ENCODE data around the gene SLC25A33. TPM values are rescaled to one million over a fixed set of nuclear protein-coding genes. Genes with fewer than 3 reads are reported as not detected.
"Not testable (repeated sequence)": the region's sequence is repeated elsewhere in the genome, so short reads cannot be mapped to it uniquely, and the experiment has no call there.

The SLC25A33 gene
- total RNA-seq, 1 experiment from 2014 or later, result 15.2 TPM

DNA sequence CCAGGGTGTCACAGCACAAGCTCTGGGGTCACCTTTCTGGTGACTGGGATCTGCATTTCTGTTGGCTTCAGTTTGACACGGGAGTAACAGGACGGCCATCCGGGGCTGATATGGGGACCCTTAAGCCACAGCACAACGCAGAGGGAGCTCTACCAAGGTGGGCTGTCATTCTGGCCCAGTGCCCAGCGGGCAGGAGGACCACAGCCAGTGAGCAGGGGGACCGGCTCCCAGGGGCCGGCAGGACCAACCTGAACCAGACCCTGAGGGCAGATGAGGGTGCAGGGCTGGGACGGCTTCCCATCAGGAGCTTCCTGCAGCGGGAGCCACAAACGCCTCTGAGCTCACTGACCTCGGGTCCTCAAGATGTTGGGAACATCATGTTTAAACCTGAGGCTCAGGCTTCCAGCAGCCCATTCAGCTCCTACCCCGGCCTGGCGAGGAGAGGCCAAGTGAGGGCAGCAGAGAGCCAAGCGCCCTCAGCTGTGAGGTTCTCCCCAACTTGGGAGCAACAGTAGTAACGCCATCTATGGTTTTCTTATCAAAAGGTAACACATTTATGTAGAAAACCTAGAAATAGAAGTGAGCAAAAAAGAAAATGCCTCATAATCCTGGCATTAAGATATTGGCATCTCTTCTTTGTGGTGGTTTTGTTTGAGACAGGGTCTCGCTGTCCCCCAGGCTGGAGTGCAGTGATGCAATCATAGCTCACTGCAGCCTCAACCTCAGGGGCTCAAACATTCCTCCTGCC is 76.2 kb downstream of the SLC25A33 start:
- Histone ChIP-seq H3K27me3 (replicated peaks) (no peaks in the 10 kb centered on the region), H3K4me3 (no peak overlapping the region), H3K27ac (no peak overlapping the region), H3K4me1 (replicated peaks) (no peaks in the 10 kb centered on the region), H3K36me3 (peaks cover 20% of the 10 kb centered on the region), H3K9me3 (replicated peaks) (no peaks in the 10 kb centered on the region)
- peak in 1 of 2 experiments; percentile 26 for DNase-seq (ENCODE audit: low read depth in 1 of 2, low spot score in 2 of 2)

DNA sequence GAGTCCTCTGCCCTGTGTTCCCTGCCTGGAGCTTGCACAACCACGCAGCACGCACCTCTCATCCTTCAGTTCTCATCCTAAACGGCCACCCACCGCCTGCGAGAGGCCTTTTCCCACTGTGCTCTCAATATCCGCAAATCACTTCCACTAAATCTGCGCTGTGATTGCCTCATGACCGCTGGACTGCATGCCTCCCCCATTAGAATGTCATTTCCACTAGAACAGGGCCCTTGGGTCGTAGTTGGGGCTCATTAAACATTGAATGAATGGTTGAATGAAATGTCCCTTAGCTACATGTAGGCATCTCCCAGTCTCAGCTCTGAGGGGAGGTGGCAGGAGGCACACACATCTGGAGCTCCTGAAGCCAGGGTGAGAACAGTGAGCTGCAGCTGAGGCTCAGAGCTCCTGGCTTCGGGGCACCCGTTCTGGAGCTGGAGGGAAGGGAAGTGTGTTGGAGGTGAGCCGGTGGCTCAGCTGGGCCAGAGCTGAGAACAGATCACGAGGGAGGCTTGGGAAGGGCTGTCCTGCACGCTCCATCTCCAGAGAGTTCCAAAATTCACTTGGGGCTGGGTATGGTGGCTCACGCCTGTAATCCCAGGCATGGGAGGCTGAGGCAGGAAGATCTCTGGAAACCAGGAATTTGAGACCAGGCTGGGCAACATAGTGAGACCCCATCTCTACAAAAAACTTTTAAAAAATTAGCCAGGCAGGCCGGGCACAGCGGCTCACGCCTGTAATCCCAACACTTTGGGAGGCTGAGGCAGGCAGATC is 79.8 kb downstream of the SLC25A33 start:
- Histone ChIP-seq H3K4me1 (replicated peaks) (no peaks in the 10 kb centered on the region), H3K27me3 (replicated peaks) (no peaks in the 10 kb centered on the region), H3K36me3 (no peaks in the 10 kb centered on the region), H3K4me3 (no peak overlapping the region), H3K27ac (no peak overlapping the region), H3K9me3 (replicated peaks) (no peaks in the 10 kb centered on the region)
- DNase-seq (ENCODE audit: low read depth in 1 of 2, low spot score in 2 of 2), result no peak

DNA sequence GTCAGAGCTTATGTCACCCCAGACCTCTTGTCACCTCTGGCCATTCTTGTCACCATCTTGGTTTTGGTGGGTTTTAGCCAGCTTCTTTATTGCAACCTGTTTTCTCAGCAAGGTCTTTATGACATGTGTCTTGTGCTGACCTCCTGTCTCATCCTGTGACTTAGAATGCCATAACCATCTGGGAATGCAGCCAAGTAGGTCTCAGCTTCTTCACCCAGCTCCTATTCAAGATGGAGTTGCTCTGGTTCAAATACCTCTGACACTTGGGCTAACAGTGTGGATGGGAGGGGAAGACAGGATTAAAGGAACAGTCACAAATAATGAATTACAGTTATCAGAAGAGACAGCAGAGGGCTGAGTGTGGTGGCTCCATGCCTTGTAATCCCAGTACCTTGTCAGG is 81.8 kb downstream of the SLC25A33 start:
- Histone ChIP-seq H3K27ac (no peak overlapping the region), H3K4me3 (no peak overlapping the region), H3K4me1 (replicated peaks) (peaks cover 4% of the 10 kb centered on the region), H3K9me3 (replicated peaks) (no peaks in the 10 kb centered on the region), H3K27me3 (replicated peaks) (no peaks in the 10 kb centered on the region), H3K36me3 (no peaks in the 10 kb centered on the region)
- DNase-seq (ENCODE audit: low read depth in 1 of 2, low spot score in 2 of 2), result no peak

DNA sequence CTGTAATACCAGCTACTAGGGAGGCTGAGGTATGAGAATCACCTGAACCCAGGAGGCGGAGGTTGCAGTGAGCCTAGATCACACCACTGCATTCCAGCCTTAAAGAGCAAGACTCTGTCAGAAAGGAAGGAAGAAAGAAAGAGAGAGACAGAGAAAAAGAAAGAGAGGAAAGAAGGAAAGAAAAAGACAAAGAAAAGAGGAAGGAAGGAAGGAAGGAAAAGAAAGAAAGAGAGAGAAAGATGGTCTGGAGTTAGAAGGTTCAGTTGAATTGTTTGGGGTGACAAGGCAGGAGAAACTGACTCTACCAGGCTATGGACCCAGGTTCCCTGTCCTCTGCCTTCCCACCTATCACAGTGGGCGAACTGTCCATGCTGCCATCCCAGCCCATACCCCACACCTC is 84.8 kb downstream of the SLC25A33 start:
- Histone ChIP-seq H3K9me3 (replicated peaks) (no peaks in the 10 kb centered on the region), H3K27ac (no peak overlapping the region), H3K36me3 (no peaks in the 10 kb centered on the region), H3K27me3 (replicated peaks) (no peaks in the 10 kb centered on the region), H3K4me3 (no peak overlapping the region), H3K4me1 (replicated peaks) (peaks cover 14% of the 10 kb centered on the region)
- no peak for DNase-seq (ENCODE audit: low read depth in 1 of 2, low spot score in 2 of 2)

DNA sequence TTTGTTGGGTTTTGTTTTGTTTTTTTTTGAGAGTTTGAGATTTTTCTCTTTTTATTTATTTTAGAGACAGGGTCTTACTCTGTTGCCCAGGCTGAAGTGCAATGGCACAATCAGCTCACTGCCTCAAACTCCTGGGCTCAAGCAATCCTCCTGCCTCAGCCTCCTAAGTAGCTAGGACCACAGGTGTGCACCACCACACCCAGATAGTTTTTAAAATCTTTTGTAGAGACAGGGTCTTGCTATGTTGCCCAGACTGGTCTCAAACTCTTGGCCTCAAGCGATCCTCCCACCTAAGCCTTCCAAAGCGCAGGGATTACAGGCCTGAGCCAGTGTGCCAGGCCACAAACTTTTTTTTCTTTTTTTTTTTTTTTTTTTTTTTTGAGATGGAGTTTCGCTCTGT is 85.8 kb downstream of the SLC25A33 start:
- DNase-seq (ENCODE audit: low read depth in 1 of 2, low spot score in 2 of 2); H3K4me3 ChIP-seq; H3K9me3 ChIP-seq (replicated peaks); H3K27me3 ChIP-seq (replicated peaks); H3K36me3 ChIP-seq; H3K27ac ChIP-seq: not testable (repeated sequence)
- peaks cover 14% of the 10 kb centered on the region for H3K4me1 ChIP-seq (replicated peaks)

DNA sequence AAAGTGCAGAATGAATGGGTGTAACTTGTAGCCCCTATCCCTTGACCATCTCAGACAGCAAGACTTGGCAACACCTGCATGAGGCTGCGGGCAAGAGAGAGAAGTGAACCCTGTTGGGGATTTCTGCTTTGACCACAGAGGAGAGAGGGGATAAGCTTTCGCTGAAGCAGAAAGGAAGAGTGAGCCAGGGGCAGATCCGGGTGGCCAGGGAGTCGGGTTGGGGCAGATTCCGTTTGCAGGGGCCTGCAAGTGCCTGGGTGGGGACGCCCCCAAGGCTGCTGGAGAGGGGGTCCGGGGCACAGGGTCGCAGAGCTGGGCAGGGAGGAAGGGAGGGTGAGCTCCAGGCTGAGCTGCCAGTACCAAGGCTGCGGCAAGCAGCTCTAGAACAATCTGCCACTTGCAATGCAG is 86.9 kb downstream of the SLC25A33 start:
- no peaks in the 10 kb centered on the region for H3K9me3 ChIP-seq (replicated peaks)
- no peak for DNase-seq (ENCODE audit: low read depth in 1 of 2, low spot score in 2 of 2)
- H3K27me3 ChIP-seq (replicated peaks), result no peaks in the 10 kb centered on the region
- H3K4me3 ChIP-seq, result no peak overlapping the region
- H3K4me1 ChIP-seq (replicated peaks), result peaks cover 14% of the 10 kb centered on the region
- no peak overlapping the region for H3K27ac ChIP-seq
- H3K36me3 ChIP-seq, result no peaks in the 10 kb centered on the region

DNA sequence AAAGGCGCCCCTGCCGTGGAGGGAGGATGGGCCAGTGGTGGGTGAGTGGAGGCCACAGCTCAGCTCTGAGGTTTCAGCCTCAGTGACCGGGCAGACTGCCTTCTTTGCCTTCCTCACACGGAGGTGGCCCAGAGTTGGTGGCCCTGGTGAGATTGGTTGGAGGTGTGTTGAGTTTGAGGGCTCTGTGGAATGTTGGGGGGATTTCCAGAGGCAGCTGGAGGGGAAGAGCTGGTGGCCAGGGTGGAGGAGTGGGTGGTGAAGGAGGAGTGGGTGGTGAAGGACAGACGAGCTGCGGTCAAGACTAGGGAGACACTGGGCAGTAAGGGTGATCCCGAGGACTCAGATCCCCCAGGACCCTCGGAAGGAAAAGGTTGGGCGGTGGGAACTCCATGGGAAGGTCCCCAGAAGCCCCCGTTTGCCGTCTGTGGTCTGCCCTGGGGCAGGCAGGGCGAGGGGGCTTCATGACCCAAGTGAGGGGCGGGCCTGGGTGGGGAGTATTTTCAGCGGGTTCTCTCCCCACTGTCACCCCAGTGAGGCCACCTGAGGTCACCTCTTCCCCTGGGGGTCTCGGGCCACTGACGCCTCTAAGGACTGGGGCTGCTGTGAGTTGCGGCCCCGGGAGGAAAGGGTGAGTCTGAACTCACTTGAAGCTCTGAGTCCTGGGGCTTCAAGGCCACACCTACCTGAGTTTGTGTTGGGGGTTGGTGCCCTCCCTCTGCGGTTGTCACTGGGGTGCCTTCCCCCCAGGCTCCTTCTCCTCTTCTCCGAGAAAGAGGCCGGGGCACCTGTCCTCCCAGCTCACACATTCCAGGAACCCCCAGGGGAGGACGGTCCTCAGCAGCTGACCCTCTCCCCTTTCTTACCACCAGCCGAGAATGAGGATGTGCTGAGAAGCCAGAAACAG is 89.5 kb downstream of the SLC25A33 start:
- no peaks in the 10 kb centered on the region for H3K36me3 ChIP-seq
- H3K4me1 ChIP-seq (replicated peaks), result peaks cover 14% of the 10 kb centered on the region
- H3K4me3 ChIP-seq, result no peak overlapping the region
- no peaks in the 10 kb centered on the region; the same call in 1 of the 2 replicates for H3K9me3 ChIP-seq (replicated peaks)
- no peaks in the 10 kb centered on the region for H3K27me3 ChIP-seq (replicated peaks)
- H3K27ac ChIP-seq, result no peak overlapping the region
- no peak for DNase-seq (ENCODE audit: low read depth in 1 of 2, low spot score in 2 of 2)

DNA sequence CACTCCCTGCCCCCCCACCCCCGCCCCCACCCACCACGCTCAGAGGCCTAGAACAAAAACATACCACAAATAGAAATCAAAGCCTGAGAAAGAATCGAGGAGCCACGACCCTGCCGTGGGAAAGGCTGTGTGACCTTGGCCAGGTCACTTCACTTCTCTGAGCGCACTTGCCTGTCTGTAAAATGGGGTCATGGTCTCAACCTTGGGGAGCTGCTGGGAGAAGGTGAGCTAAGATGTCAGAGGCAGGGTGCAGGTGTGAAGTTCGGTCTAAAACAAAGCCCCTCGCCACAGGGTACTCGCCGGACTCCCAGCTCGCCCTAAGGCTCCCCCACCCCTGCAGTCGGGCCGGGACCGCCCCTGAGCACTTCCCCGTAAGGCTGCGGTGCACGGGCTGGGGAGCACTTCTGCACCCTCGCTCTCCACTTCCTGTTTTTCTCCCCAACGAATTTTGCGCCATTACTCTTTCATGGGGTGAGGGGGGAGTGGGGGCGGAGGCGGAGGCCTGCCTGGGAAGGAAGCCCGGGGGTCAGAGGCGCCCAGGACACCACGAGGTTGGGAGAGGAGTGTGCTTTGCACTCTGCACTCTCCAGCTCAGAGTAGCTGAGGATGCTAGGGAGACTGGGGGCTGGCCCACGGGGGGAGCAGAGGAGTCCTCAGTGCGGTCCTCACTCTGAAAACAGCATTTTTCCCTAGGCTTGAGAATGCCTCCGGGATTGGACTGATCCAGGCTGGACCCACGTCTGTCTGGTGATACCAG is 90.4 kb downstream of the SLC25A33 start:
- no peak for DNase-seq (ENCODE audit: low read depth in 1 of 2, low spot score in 2 of 2)
- Histone ChIP-seq H3K27ac (no peak overlapping the region), H3K9me3 (replicated peaks) (no peaks in the 10 kb centered on the region; the same call in 1 of the 2 replicates), H3K4me3 (no peak overlapping the region), H3K4me1 (replicated peaks) (peaks cover 14% of the 10 kb centered on the region), H3K36me3 (no peaks in the 10 kb centered on the region), H3K27me3 (replicated peaks) (no peaks in the 10 kb centered on the region)

DNA sequence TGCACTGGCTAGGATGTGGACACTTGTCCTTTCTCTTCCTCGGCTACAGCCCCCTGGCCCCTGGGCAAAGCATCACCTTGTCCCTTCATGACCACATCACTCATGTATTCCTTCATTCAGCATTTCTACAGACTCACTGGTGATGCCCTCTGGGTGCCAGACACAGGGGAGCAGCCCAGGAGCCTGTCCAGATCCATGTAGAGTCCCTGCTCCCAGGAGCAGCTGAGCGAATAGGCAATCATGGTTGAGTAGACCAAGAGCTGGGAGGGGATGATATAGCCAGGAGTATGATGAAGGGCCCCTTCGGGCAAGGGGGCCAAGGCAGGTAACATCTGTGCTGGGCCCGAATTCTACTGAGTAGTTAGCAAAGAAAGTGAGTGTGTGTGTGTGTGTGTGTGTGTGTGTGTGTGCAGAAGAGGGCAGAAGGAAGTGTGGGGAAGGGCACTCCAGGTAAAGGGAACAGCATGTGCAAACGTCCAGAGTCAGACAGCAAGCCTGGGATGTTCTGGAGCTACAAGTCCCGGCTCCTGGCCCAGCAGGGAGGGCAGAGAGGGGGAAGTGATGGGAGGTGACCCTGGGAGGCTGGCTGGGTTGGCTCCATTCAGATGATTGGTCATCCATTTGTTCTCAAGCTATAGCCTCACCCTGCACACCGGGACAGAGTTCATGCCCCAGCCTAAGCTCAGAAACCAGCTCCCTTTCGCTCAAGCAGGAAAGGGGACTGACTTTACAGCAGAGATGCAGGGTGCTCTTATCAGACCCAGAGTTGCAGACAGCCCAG is 91.3 kb downstream of the SLC25A33 start:
- DNase-seq (ENCODE audit: low read depth in 1 of 2, low spot score in 2 of 2), result no peak
- Histone ChIP-seq H3K36me3 (no peaks in the 10 kb centered on the region), H3K27me3 (replicated peaks) (no peaks in the 10 kb centered on the region), H3K4me1 (replicated peaks) (peaks cover 14% of the 10 kb centered on the region), H3K9me3 (replicated peaks) (no peaks in the 10 kb centered on the region; the same call in 1 of the 2 replicates), H3K27ac (no peak overlapping the region), H3K4me3 (no peak overlapping the region)

DNA sequence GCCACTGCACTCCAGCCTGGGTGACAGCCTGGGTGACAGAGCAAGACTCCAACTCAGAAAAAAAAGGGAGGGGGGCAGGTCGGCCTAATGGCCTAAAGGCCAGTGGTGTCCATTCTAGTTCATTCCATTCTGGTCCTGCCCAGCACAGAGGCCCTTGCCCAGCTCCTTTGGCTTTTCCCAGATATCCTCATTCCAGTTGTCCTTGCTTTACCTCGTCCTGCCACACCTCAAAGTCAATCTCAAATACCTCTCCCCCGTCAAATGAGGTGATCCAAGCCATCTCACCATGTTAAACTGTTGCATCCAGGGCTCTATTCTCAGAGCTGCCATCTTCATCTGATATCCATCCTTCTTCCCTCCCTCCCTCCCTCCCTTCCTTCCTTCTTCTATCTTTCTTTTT is 92.3 kb downstream of the SLC25A33 start:
- Histone ChIP-seq H3K36me3 (no peaks in the 10 kb centered on the region), H3K27ac (no peak overlapping the region), H3K4me3 (no peak overlapping the region), H3K27me3 (replicated peaks) (no peaks in the 10 kb centered on the region), H3K4me1 (replicated peaks) (peaks cover 4% of the 10 kb centered on the region), H3K9me3 (replicated peaks) (no peaks in the 10 kb centered on the region; the same call in 1 of the 2 replicates)
- DNase-seq (ENCODE audit: low read depth in 1 of 2, low spot score in 2 of 2), result no peak

DNA sequence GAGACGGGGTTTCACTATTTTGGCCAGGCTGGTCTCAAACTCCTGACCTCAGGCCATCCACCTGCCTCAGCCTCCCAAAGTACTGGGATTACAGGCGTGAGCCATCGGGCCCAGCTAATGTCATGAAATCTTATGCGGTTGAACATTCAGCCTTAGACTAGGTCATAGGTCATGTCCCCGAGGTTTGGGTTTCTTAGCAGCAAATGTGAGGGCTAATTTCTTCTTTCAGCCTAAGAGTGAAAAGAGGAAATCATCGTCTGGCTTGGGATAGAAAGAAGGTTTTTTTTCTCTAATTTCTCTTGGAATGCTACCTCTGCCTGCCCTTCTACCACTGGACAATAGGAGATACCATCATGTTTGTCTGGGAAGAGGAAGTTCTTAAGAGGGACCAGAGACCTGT is 94.2 kb downstream of the SLC25A33 start:
- Histone ChIP-seq H3K9me3 (replicated peaks) (no peaks in the 10 kb centered on the region; the same call in 1 of the 2 replicates), H3K4me3 (no peak overlapping the region), H3K27ac (no peak overlapping the region), H3K27me3 (replicated peaks) (no peaks in the 10 kb centered on the region), H3K4me1 (replicated peaks) (no peaks in the 10 kb centered on the region), H3K36me3 (no peaks in the 10 kb centered on the region)
- no peak for DNase-seq (ENCODE audit: low read depth in 1 of 2, low spot score in 2 of 2)

DNA sequence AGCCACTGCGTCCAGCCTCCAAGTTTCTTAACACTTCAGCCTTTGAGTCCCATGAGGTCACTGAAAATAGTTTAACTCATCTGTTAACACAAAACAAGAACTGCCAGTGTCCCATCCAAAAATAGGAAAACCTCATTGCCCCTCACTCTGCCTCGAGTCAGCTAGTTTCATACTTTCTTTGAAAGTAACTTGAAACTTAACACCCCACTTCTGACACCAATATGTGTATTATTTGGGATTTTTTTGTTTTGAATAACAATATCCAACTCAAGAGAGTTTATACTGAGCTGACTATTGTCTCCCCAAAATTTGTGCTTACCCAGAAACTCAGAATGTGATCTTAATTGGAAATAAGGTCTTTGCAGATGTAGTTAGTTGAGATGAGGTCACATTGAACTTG is 95.3 kb downstream of the SLC25A33 start:
- Histone ChIP-seq H3K4me1 (replicated peaks) (no peaks in the 10 kb centered on the region), H3K36me3 (no peaks in the 10 kb centered on the region), H3K27ac (no peak overlapping the region), H3K27me3 (replicated peaks) (no peaks in the 10 kb centered on the region), H3K4me3 (no peak overlapping the region), H3K9me3 (replicated peaks) (no peaks in the 10 kb centered on the region; the same call in 1 of the 2 replicates)
- DNase-seq (ENCODE audit: low read depth in 1 of 2, low spot score in 2 of 2), result no peak

Data from SJSA1 (cell line).